Measurements from ENCODE around the gene HDLBP. TPM values are rescaled to one million over a fixed set of nuclear protein-coding genes. Genes with fewer than 3 reads are reported as not detected.

Gene HDLBP
- total and polyA plus RNA-seq, 2 of the 4 experiments (the other 2 are of a cell fraction), result 648 to 1,165 TPM

- Histone ChIP-seq H4K8ac (ENCODE audit: low read depth in 2 of 2, low read length in 2 of 2) (no peak overlapping the region), H3K9me3 (ENCODE audit: control insufficient read depth, insufficient read depth, low read length) (no peaks in the 10 kb centered on the region), H3K27ac (ENCODE audit: insufficient read depth, low read length) (no peak overlapping the region), H3K4ac (ENCODE audit: low read depth, low read length) (no peak overlapping the region), H2BK5ac (ENCODE audit: low read depth, low read length, poor library complexity, severe bottlenecking) (no peak overlapping the region), H3K56ac (ENCODE audit: extremely low read depth, insufficient read depth, low read length) (no peak overlapping the region), H3K4me3 (ENCODE audit: insufficient read depth, low read depth, low read length) (no peak overlapping the region), H3K36me3 (ENCODE audit: control insufficient read depth, insufficient read depth, low read length) (no peaks in the 10 kb centered on the region), H3K4me2 (ENCODE audit: low read depth, low read length) (no peak overlapping the region), H2BK20ac (ENCODE audit: low read depth, low read length) (no peak overlapping the region), H2AFZ (replicated peaks; ENCODE audit: low read length, poor library complexity) (no peak overlapping the region), H4K20me1 (ENCODE audit: insufficient read depth, low read length) (peaks cover 4% of the 10 kb centered on the region; the same call in 1 of the 2 replicates), H3K23ac (ENCODE audit: low read depth, low read length) (no peak overlapping the region), H3K9ac (ENCODE audit: low read depth, low read length) (no peak overlapping the region), H2BK120ac (ENCODE audit: low read depth, low read length) (no peak overlapping the region), H3K18ac (ENCODE audit: low read depth, low read length) (no peak overlapping the region), H3K14ac (replicated peaks; ENCODE audit: low read depth, low read length) (no peak overlapping the region), H4K5ac (ENCODE audit: low read depth, low read length) (no peak overlapping the region), H3K79me1 (ENCODE audit: low read depth in 1 of 2, low read length in 2 of 2) (peaks cover 0 to 7% of the 10 kb centered on the region in 2 experiments; a peak in 1 of 4 replicates), H3K9me1 (ENCODE audit: insufficient read depth, low read length) (peaks cover 2% of the 10 kb centered on the region; the same call in 1 of the 2 replicates), H2AK9ac (replicated peaks; ENCODE audit: low read depth, low read length, poor library complexity) (no peak overlapping the region), H3K27me3 (ENCODE audit: control insufficient read depth, insufficient read depth, low read length) (peaks cover 20% of the 10 kb centered on the region; the same call in 1 of the 2 replicates), H2AK5ac (ENCODE audit: low read depth, low read length) (no peak overlapping the region), H2BK15ac (ENCODE audit: low read depth, low read length) (no peak overlapping the region), H3K4me1 (ENCODE audit: control insufficient read depth, insufficient read depth, low read length) (peaks cover 4% of the 10 kb centered on the region; the same call in 1 of the 2 replicates), H4K91ac (ENCODE audit: insufficient read depth, low read depth, low read length) (no peak overlapping the region)
- ChIA-PET POLR2A (ENCODE audit: unreplicated experiment) (no interaction called here), CTCF (no interaction called here)
- in situ Hi-C loops (cut with MboI; ENCODE audit: low sequenced_read_pairs), result no loop called here
- BruUV-seq (replicated peaks), result no TSS peak
- 100% methylated on average over 2 of the region's 9 CpGs; no CpG with 5 or more reads in 1 of the 2 experiments for WGBS, 2 experiments (ENCODE audit: extremely low coverage in 2 of 2, insufficient read length in 1 of 2)
- TF ChIP-seq RAD21 (IDR thresholded peaks at IDR 0.05; ENCODE audit: low read length) (no peak), BHLHE40 (IDR thresholded peaks at IDR 0.05; ENCODE audit: low read depth, low read length) (no peak), ELK1 (IDR thresholded peaks at IDR 0.05; ENCODE audit: borderline replicate concordance, low read depth, low read length) (no peak), RCOR1 (IDR thresholded peaks at IDR 0.05; ENCODE audit: insufficient replicate concordance, low read length) (no peak), USF2 (IDR thresholded peaks at IDR 0.05; ENCODE audit: low read depth, low read length) (no peak), CHD1 (IDR thresholded peaks at IDR 0.05; ENCODE audit: low read depth, low read length) (no peak), CTCF (conservative IDR thresholded peaks at IDR 0.05; ENCODE audit: low read depth, low read length) (no peak), MAZ (IDR thresholded peaks at IDR 0.05; ENCODE audit: borderline replicate concordance, low read depth, low read length) (no peak), NFE2L2 (IDR thresholded peaks at IDR 0.05; ENCODE audit: low read depth, low read length) (no peak), MAFK (IDR thresholded peaks at IDR 0.05; ENCODE audit: low read depth, low read length) (no peak)
- ATAC-seq (ENCODE audit: low read depth) (no peak), DNase-seq (no peak)
- intact Hi-C loops (cut with micrococcal nuclease), result loop anchor here (5.0 kb wide), 2 partner anchors 303 to 363 kb away; no protein-coding TSS in a partner anchor
- dilution Hi-C loops (cut with HindIII; ENCODE audit: low sequenced_read_pairs, unreplicated experiment), result no loop called here
Observed at GRCh38 chr2:241215421-241215820, 100.1 kb downstream of the HDLBP start.
